NOMO-1 (cell line): ENCODE results near the gene ATP6V1E1.

Experiments
- DNase-seq, 2 experiments: peaks; one replicate each; lab custom pipeline; 2025; ENCODE audit not compliant: unreplicated experiment in 2 of 2; lab: John Stamatoyannopoulos, UW

Gene ATP6V1E1

GRCh38 chr22:17548756-17549035 lies 79.9 kb downstream of the ATP6V1E1 start:
- no peak for DNase-seq

GRCh38 chr22:17548010-17548755 lies 80.4 kb downstream of the ATP6V1E1 start:
- no peak for DNase-seq

- DNase-seq, result no peak
Observed at GRCh38 chr22:17542452-17542851, 86.1 kb downstream of the ATP6V1E1 start.
